HG03025 (cell line): ENCODE measurements around the gene CWC15.
"Not testable (repeated sequence)": the region's sequence is repeated elsewhere in the genome, so short reads cannot be mapped to it uniquely, and the experiment has no call there.

Source experiments
- ATAC-seq: cut with Tn5 transposase; IDR thresholded peaks from one replicate; pipeline ENCODE4 v1.9.1; 2021; ENCODE audit warnings: mild to moderate bottlenecking, moderate library complexity; ENCODE audit not compliant: unreplicated experiment, low FRiP score

The CWC15 gene

GRCh38 chr11:94922321-94923003 is 50.9 kb downstream of the CWC15 start:
- no peak for ATAC-seq

DNA sequence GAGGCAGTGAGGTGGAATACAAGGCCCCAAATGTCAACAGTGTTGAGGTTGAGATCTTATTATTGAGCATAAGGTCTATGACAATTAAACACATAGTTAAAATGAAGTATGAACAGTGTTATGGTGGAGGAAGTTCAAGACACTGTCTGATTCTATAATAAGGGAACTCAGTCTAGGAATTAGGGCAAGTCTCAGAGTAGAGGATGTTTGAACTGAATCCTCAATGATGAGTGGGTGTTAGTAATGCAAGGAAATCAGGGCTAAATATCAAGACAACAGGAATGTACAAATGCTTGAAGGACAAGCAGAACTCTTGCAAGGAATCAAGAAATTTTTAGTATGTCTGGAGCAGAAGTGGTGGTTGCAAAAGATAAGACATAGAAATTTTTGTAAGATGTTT is 53.0 kb downstream of the CWC15 start:
- no peak for ATAC-seq

GRCh38 chr11:94913718-94914394 is 59.5 kb downstream of the CWC15 start:
- not testable (repeated sequence) for ATAC-seq

- no peak for ATAC-seq
These were observed 60.5 kb downstream of the CWC15 start for GRCh38 chr11:94912806-94913205.
